GM18951 (cell line): ENCODE measurements around the gene ARMC8.

ENCODE experiments used
- POLR2A ChIP-seq: IDR thresholded peaks from 4 replicates; pipeline ENCODE4 v1.6.1; 2011; ENCODE audit warnings: mild to moderate bottlenecking; ENCODE audit not compliant: insufficient read length, insufficient read depth; ENCODE audit errors: extremely low read depth
- in situ Hi-C: fragments of 300-500 bp; cut with MboI; formaldehyde crosslinking; loops from one replicate; pipeline ENCODE4 v1.12.0; 2022; ENCODE audit warnings: low sequenced_read_pairs, mixed read lengths, inconsistent platforms; ENCODE audit not compliant: unreplicated experiment

ARMC8 gene

DNA sequence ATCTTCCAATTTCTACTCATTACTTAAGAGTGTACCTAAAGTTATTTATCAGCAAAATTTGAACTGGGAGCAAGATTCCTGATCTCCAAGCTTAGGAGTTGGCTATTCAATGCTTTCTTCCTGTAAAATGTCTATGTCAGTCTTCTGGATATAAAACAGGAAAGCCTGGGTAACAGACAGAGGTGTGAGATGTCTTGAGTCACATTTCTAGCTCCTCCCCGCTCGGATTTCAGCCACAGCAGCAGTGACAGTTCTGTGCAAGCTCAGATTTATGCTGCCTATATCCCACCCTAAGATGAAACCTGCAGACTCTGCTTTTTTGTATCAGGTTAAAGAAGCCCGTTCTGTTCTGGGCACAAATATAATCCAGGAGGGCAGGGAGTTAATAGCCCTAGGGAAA, 2.1 kb upstream of the ARMC8 start:
- in situ Hi-C loops: no loop called here
- no peak for TF ChIP-seq POLR2A

- in situ Hi-C loops: no loop called here
- TF ChIP-seq POLR2A: no peak
Observed at GRCh38 chr3:138186221-138186620, 880 bp upstream of the ARMC8 start.

GRCh38 chr3:138186803-138187295, 252 bp upstream of the ARMC8 start:
- no peak for TF ChIP-seq POLR2A
- in situ Hi-C loops: no loop called here

- TF ChIP-seq POLR2A: no peak
- in situ Hi-C loops: no loop called here
Observed at GRCh38 chr3:138188013-138188730, 1.1 kb downstream of the ARMC8 start.

- in situ Hi-C loops: no loop called here
- no peak for TF ChIP-seq POLR2A
Observed at GRCh38 chr3:138195481-138195880, 8.4 kb downstream of the ARMC8 start.

GRCh38 chr3:138196023-138196422, 8.9 kb downstream of the ARMC8 start:
- no peak for TF ChIP-seq POLR2A
- in situ Hi-C loops: no loop called here

GRCh38 chr3:138197058-138197457, 10.0 kb downstream of the ARMC8 start:
- in situ Hi-C loops: no loop called here
- no peak for TF ChIP-seq POLR2A

DNA sequence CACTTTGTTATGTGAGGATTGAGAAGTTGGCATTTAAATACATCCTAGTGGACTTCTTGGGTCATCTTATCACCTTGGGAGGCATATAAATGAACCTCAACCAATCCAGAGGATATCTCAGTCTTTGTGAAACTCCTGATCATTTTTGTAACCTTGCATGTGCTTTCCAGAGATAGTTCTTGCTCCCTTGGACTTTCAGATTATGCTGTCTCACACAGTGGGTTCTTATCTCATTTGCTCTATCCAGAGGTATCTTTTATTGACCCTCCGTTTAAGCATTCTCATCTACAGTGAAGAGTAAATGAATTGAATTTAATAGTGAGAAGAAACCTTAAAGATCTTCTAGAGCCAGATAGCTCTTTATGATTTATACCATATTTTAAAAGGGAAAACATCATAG, 10.4 kb downstream of the ARMC8 start:
- TF ChIP-seq POLR2A: no peak

DNA sequence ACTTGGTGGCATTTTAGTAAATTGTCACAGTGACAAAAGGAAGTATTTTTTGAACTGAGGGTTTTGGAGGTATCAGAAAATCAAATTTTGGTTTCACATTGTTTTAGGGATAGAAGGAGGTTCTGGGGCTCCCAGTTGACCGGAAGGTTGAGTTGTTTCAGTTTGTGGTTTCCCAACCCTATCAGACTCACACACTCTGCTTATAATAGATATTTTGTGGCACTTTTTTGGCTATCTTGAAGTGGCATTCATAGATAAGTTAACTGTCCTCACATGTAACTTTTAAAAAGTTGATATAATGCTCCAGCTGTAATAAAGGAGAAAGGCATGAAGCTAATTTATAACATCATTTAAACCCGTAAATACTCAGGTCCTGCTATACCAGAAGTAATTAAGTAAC, 12.8 kb downstream of the ARMC8 start:
- in situ Hi-C loops: no loop called here
- TF ChIP-seq POLR2A: no peak

More for the DNA sequence above, 10.4 kb downstream of the ARMC8 start:
- in situ Hi-C loops: no loop called here

- TF ChIP-seq POLR2A: no peak
- in situ Hi-C loops: no loop called here
Observed at GRCh38 chr3:138200424-138200823, 13.3 kb downstream of the ARMC8 start.

DNA sequence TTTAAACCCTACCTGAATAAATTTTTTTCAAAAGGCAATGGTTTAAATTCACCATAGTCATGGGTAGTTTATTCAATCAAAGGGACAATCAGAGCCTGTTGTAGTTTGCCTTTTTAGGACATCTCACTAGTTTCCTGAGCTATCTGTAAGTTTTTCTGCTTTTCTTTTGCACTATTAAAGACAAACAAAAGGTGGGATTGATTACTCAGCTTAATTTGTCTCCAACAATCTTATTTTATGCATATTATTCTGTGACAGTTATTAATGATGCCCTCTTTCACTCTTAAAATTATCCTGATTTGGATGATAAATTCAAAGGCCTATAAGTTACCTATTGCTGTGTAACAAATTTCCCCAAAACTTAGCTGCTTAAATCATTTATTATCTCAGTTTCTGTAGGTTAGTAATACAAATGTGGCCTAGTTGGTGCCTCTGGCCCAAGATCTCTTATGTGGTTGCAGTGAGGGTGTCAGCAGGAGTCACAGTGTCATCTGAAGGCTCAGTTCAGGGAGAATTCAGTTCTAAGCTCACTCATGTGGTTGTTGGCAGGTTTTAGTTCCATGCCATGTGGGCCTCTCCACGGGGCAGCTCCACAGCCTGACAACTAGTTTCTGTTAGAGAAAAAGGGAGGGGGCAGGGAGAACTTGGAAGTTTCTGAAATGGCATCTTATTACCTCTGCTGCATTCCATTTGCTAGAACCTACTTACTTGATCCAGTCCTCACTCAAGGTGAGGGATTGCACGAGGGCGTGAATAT, 16.0 kb downstream of the ARMC8 start:
- in situ Hi-C loops: no loop called here

DNA sequence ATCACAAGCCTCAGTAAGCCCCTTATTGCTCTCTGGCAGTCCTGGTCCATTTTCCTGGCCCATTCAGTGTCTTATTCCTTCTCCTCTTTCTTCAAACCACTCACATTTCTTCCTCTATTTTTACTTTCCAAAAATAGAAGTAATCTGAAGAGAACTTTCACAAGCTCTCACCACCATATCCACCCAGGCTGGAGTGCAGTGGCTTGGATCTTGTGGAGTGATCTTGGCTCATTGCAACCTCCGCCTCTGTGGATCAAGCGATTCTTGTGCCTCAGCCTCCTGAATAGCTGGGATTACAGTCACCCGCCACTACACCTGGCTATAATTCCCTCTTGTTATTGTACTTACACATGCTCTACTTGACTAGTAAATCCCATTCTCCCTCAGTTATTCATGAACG, 16.8 kb downstream of the ARMC8 start:
- no peak for TF ChIP-seq POLR2A
- in situ Hi-C loops: no loop called here

More for the DNA sequence above, 16.0 kb downstream of the ARMC8 start:
- TF ChIP-seq POLR2A: no peak

GRCh38 chr3:138205527-138205926, 18.4 kb downstream of the ARMC8 start:
- in situ Hi-C loops: no loop called here
- no peak for TF ChIP-seq POLR2A

DNA sequence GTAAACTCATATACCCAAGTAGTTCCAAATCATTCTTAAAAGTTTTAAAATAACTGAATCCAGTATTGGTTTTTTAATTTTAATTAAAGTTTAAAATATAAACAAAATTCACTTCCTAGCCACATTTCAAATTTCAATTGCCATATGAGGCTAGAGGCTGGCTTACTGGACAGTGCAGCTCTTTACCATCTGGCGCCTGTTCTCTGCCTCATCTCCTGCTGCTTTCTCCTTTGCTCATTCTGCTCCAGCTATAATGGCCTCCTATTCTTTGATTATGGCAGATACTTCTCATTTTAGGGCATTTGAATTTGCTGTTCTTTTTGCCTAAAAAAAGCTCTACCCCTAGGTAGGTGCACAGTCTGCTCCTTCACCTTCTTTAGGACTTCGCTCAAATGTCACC, 19.1 kb downstream of the ARMC8 start:
- in situ Hi-C loops: no loop called here
- TF ChIP-seq POLR2A: no peak
